GM21619 (cell line): Measurements from ENCODE around the gene C2CD2.
"Not testable (repeated sequence)": the region's sequence is repeated elsewhere in the genome, so short reads cannot be mapped to it uniquely, and the experiment has no call there.

Experiments
- ATAC-seq: cut with Tn5 transposase; IDR thresholded peaks from one replicate; pipeline ENCODE4 v1.9.1; 2021; ENCODE audit not compliant: unreplicated experiment

The C2CD2 gene

GRCh38 chr21:41958886-41959563, 5.2 kb upstream of the C2CD2 start:
- ATAC-seq, result no peak

DNA sequence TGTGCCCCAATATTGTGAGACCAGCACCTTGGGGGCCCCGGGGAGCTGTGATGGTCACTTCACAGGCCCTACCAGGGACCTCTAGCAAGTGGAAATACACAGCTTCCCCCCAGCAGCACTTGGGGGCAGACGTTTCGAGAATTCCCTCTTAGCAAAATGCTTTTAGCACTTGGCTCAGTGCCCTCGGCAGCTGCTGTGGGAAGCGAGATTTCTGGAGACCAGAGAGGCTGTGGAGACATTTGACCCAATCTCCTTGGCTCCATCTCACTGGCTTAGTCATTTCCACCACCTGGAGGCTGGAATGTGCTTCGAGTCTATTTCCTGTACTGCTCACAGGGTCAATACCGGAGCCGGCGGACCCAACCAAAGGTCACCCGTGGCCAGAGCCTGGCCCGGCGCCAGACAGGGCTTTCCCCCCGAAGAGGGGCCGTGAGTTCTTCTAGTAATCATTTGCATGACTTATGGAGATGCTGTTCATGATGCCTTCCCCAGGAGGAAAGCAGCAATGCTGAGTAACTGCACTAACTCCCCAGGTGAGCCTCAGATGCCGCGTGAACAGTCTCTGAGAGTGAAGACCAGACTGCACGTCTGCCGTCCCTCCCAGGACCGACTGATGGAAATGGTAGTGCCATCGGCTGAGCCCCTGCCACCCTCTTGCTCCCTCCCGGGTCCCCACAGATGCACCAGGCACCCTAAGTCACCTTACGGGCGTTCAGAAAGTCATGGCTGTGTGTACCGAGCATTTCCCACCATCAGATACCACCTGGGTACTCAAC, 4.4 kb upstream of the C2CD2 start:
- ATAC-seq, result no peak

DNA sequence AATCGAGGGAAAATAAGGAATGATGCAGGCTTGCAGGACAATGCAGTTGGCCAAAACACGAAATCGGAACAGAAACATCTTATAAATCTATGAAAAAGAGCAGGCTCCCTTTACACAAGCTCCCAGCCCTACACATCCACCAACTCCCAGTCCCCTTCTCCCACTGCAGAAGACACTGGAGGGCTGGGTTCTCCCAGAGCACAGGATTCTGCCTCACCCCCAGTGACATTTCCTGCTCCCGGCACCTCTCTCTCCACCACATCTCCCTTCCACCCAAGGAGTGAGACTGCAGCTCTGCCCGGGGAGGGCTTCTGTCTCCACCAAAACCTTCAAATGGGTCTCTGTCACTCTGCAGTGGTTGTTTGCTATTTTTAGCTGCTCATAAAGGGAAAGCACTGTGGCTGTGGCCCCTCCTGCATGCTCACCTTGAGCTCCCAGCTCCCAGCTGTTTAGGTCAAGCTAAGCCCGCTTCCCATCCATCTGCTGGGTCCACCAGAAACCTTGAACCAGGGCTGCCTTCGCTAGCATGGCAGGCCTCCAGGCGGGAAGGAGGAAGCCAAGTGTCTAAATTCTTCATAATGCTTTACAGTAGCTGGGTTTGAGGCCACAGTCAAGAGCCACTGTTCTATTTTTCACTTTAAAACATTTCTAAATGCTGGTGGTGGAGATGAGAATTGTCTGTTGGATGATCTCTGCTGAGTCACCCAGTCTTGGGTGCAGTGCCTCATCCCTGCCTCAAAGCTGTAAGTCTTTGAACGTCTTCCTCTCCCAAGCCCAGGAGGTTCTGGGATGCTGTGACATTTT, 3.3 kb upstream of the C2CD2 start:
- no peak for ATAC-seq

GRCh38 chr21:41955516-41955915, 1.7 kb upstream of the C2CD2 start:
- ATAC-seq, result no peak

DNA sequence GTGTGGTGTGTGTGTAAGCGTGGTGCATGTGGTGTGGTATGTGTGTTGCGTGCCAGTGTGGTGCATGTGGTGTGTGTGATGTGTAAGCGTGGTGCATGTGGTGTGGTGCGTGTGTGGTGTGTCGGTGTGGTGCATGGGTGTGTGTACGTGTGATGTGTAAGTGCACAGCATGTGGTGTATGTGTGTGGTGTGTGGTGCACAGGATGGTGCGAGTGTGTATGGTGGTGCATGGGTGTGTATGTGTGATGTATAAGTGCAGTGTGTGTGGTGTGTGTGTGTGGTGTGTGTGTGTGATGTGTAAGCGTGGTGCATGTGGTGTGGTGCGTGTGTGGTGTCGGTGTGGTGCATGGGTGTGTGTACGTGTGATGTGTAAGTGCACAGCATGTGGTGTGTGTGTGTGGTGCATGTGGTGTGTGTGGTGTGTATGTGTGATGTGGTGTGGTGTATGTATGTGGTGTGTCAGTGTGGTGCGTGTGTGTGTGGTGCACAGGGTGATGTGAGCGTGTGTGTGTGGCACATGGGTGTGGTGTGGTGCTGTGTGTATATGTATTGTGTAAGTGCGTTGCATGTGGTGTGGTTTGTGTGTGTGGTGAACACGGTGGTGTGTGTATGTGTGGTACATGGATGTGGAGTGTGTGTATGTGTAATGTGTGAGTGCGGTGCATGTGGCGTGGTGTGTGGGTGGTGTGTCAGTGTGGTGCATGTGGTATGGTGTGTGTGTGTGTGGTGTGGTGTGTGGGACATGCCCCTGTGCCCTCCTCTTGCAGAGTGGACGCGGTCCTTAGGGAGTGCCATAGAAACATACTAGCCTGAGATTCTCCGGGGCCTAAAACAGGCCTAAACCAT, 1.1 kb upstream of the C2CD2 start:
- no peak for ATAC-seq

DNA sequence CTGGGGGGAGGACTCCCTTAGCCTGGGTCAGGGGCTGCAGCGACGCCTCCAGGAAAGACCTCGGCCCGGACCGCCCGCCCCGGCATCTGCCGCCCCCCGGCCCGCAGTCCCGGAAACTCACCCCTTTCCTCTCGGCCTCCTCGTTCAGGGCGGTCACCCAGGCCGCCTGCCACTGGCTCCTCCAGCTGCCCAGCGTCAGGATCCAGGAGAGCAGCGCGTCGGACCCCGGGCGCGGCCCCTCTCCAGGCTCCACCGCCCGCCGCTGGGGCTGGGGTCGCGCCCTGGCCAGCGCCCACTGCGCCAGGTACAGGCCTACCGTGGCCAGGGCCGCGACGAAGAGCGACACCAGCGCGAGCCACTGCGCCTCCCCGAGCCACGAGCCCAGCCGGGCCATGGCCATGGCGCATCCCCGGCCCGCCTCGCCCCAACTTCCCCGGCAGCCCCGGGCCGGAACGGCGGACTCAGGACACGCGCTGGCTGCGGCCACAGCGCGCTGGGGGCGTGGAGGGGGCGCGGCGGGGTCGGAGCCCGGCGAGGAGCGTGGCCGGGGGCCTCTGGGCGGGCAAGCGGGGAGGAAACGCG, 478 bp downstream of the C2CD2 start:
- ATAC-seq, result peak; percentile 22

DNA sequence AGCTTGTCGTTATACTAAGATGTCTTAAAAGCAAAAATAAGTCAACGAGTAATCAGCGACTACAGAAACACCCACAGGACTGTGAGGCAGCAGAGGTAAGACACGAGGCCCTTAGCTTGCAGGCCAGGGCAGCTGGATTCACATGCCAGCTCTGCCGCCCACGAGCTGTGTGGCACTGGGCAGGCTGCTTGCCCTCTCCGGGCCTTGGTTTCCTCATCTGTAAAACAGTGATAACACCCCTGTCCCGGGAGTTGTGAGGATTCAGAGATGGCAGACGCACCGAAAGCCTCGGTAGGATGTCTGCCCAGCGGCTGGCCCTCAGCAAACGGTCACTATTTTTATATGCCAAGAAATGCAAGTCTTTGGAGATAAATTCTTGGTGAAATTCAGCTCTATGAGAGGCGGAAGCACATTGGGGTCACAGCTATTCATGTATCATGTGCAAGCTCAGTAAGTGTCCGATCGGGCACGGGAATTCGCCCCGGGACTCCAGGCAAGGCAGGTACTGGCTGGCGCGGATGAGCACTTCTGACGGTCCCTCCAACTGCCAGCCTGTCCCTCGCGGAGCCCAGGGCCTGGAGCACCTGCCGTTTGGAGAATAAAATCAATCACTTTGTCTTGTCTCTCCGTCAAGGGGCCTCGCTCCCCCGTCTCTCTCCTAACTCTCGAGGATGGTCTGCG, 1.1 kb downstream of the C2CD2 start:
- ATAC-seq, result no peak

DNA sequence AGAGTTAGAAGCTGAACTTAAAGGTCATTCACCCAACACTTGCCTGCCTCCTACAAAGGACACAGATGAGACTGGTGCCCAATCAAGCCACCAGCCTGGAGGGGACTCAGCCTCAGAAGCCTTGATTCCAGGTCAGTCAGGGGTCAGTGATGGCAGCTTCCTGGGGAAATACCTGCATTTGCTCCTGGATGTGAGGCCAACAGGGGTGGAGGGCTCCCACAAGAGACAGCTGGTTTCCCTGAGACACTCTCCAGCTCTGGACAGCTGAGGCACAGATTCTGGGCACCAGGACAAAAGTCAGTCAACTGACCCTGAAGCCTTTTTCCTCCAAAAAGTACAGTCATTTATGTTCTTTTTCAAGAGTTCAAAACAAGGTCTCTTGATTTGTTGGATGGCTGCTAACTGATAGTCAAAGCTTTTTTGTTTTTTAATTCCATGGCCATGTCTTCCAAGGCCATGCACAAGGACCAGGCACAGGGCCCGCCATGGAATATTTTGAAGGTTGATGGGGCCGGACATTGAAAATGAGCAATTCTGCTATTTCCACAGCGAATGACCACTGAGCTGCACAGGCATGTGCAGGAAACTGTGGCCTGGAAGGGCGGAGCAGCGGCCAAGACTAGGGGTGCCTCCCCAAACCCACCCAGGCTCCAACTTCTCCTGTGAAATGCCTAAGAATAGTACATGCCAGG, 1.8 kb downstream of the C2CD2 start:
- ATAC-seq, result no peak

GRCh38 chr21:41950941-41951351, 2.9 kb downstream of the C2CD2 start:
- no peak for ATAC-seq

- not testable (repeated sequence) for ATAC-seq
Observed at GRCh38 chr21:41949631-41950030, 4.2 kb downstream of the C2CD2 start.

- ATAC-seq, result no peak
Observed at GRCh38 chr21:41948901-41949300, 4.9 kb downstream of the C2CD2 start.

DNA sequence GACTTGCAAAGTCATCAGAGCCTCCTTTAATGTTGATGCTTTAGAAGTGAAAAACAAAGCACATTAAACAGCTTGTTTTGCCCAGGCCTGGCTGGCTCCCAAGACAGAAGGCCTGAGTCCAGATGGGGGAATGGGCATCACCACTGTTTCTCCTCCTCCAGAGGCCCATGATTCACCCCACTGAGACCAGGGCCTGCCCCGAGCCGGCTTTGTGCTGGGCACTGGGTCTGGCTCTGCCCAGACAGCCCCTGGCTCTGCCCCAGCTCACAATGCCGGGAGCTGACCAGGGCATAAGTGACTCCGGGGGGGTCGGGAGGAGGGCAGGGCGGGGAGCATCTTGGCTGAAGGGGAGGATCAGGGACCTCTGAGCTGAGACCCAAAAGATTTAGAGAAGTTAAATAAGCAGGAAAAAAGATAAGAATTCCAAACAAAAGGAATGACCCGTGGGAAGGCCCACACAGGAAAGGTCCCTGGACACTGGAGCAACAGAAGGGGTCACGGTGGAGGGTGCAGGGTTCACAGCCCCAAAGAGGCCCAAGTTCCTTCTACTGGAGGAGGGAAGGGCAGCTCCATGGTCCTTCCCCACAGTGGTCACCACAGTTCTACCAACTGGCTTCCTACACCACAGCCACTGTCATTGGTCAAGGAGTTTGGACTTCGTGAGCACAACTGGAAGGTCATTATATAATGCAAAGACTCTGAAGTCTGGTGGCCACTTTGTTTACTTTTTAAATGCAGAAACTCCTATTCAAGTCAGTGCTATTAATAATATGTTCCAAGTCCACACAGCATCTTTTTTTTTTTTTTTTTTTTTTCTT, 5.5 kb downstream of the C2CD2 start:
- no peak for ATAC-seq

- no peak for ATAC-seq
Observed at GRCh38 chr21:41945982-41946381, 7.8 kb downstream of the C2CD2 start.

- ATAC-seq, result no peak
Observed at GRCh38 chr21:41943851-41944250, 10.0 kb downstream of the C2CD2 start.

DNA sequence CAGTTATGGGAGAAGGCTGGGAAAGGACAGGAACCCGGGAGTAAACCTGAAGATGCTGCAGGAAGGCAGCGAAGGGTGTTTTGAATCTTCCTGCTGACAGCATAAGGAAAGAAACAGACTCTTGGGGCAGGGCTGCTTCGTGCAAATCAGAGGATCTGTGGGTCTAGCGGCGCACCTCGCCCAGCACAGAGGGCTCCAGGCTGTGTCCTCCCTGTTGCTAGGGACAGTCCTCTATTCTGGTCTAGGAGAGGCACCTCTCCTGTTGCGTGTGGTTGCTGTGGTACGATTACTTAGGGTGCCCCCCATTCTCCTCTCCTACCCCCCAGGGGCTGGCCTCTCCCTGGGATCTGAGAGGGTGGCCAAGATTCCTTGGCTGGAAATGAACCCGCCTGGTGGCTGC, 11.4 kb downstream of the C2CD2 start:
- no peak for ATAC-seq

DNA sequence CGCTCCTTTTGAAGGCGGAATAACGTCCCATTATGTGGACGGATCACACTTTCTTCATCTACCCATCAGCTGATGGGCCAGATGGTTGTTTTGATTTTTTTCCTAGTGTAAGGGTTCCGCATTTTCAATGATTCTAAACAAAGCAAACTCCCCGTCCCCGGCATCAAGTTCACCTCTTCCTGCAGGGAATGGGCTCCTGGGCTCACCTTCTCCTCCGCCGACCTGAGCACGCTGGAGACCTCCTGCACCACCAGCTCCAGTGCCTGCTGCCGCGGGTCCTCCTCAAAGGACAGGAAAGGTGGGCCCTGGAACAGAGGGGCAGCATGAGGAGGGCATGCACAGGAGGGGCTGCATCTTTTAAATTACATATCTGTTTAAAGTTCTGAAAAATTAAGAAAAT, 11.9 kb downstream of the C2CD2 start:
- no peak for ATAC-seq

- no peak for ATAC-seq
Observed at GRCh38 chr21:41940431-41940830, 13.4 kb downstream of the C2CD2 start.

- no peak for ATAC-seq
Observed at GRCh38 chr21:41939391-41939790, 14.4 kb downstream of the C2CD2 start.
